HepG2 (cell line): Measurements from ENCODE around the gene CIAPIN1. TPM values are rescaled to one million over a fixed set of nuclear protein-coding genes. Genes with fewer than 3 reads are reported as not detected.

Experiments
- KDM5B ChIP-seq: sonication (generic); formaldehyde crosslinking; IDR thresholded peaks from 2 replicates; pipeline ENCODE4 v1.4.0; 2020; ENCODE audit warnings: missing genetic modification reagents, mild to moderate bottlenecking, borderline replicate concordance
- NFKB2 ChIP-seq: sonication (generic); formaldehyde crosslinking; IDR thresholded peaks from 2 replicates; pipeline ENCODE4 v1.4.0; 2020; ENCODE audit warnings: missing genetic modification reagents, borderline replicate concordance
- PCBP2 ChIP-seq: fragments of 200-400 bp; formaldehyde crosslinking; optimal IDR thresholded peaks from 2 replicates; pipeline ENCODE3; 2018; ENCODE audit warnings: low read length, low read depth; ENCODE audit not compliant: poor library complexity, severe bottlenecking
- SOX13 ChIP-seq, 3 experiments: fragments of 450-650 bp in 1 of 3; sonication (generic) in 1 of 3; formaldehyde crosslinking in 1 of 3; IDR thresholded peaks in 2 of 3; conservative IDR thresholded peaks in 1 of 3; 2 replicates each; pipeline versions ENCODE4 v1.5.0 to v1.6.1; 2016 to 2020; ENCODE audit warnings: antibody characterized with exemption in 1 of 3, mild to moderate bottlenecking in 1 of 3, missing compliant biosample characterization in 1 of 3, missing genetic modification reagents in 1 of 3, moderate library complexity in 1 of 3
- SRSF9 ChIP-seq: fragments of 200-400 bp; formaldehyde crosslinking; IDR thresholded peaks from 2 replicates; pipeline ENCODE4 v1.6.1; 2018; ENCODE audit warnings: borderline replicate concordance, mild to moderate bottlenecking, low read depth, low read length; ENCODE audit not compliant: insufficient read depth, poor library complexity, severe bottlenecking
- THAP7 ChIP-seq: sonication (generic); formaldehyde crosslinking; IDR thresholded peaks from 2 replicates; pipeline ENCODE4 v1.8.1; 2023; ENCODE audit warnings: mild to moderate bottlenecking, missing genetic modification reagents
- U2AF2 ChIP-seq: fragments of 200-400 bp; formaldehyde crosslinking; IDR thresholded peaks from 2 replicates; pipeline ENCODE4 v1.6.1; 2017; ENCODE audit warnings: low read depth, mild to moderate bottlenecking, low read length
- YEATS2 ChIP-seq: sonication (generic); formaldehyde crosslinking; IDR thresholded peaks from 2 replicates; pipeline ENCODE4 v1.4.0; 2020; ENCODE audit warnings: missing genetic modification reagents, borderline replicate concordance
- ZBTB33 ChIP-seq: sonication (generic); formaldehyde crosslinking; IDR thresholded peaks from 2 replicates; pipeline ENCODE4 v1.4.0; 2020; ENCODE audit warnings: missing genetic modification reagents
- ZFP37 ChIP-seq: sonication (generic); formaldehyde crosslinking; IDR thresholded peaks from 2 replicates; pipeline ENCODE4 v1.4.0; 2020; ENCODE audit warnings: missing genetic modification reagents, borderline replicate concordance
- ZNF646 ChIP-seq: sonication (generic); formaldehyde crosslinking; IDR thresholded peaks from 2 replicates; pipeline ENCODE4 v1.9.0; 2021; ENCODE audit warnings: mild to moderate bottlenecking, missing genetic modification reagents
- ZSCAN20 ChIP-seq: sonication (generic); formaldehyde crosslinking; IDR thresholded peaks from 2 replicates; pipeline ENCODE4 v1.4.0; 2020; ENCODE audit warnings: missing genetic modification reagents, mild to moderate bottlenecking, borderline replicate concordance
- polyA plus RNA-seq, 8 experiments: library from polyadenylated mRNA; depleted of rRNA in 3 of 8; stranded (reverse) in 7 of 8; unstranded in 1 of 8; fragments of >200 nt; fragmentation: Illumina TruSeq in 4 of 8; extraction: Trizol in 4 of 8; gene quantifications; 2 replicates each; pipeline versions ENCODE4 v1.2.1 to v1.2.3, GENCODE V29; 2011 to 2016; ENCODE audit warnings: low read depth in 4 of 8, missing spikeins in 1 of 8, mixed read lengths in 1 of 8; ENCODE audit not compliant: insufficient read depth in 1 of 8
- total RNA-seq, 5 experiments: library from RNA; depleted of rRNA; stranded (reverse); fragments of >200 nt; fragmentation: Illumina TruSeq; extraction: Trizol; gene quantifications; 2 replicates each; pipeline ENCODE4 v1.2.3, GENCODE V29; 2016; ENCODE audit warnings: low read depth in 1 of 5
- TF ChIP-seq, protein P1 (sequence below): sonication (generic); formaldehyde crosslinking; IDR thresholded peaks from 2 replicates; pipeline ENCODE4 v1.8.0; 2022; ENCODE audit warnings: low read depth, missing genetic modification reagents

The CIAPIN1 gene
- total and polyA plus RNA-seq, 2 of the 13 experiments (the other 11 are each of a cell fraction or from before 2014, with no cell fraction given): 69.3 to 89.7 TPM

- TF ChIP-seq SOX13 (IDR thresholded peaks at IDR 0.05) (0 out of 2 replicates have a peak, but pooled peaks have one; percentile 10), SOX13 (CRISPR knock-in tag; conservative IDR thresholded peaks at IDR 0.05 in 1 of 2, IDR thresholded peaks at IDR 0.05 in 1 of 2) (no peak; a peak in 1 of 4 replicates), SRSF9 (no peak), NFKB2 (peak; percentile 11; the same call in 1 of the 2 replicates), ZSCAN20 (CRISPR knock-in tag) (no peak), YEATS2 (CRISPR knock-in tag) (peak; percentile 34; the same call in 1 of the 2 replicates), PCBP2 (peak; percentile 95), ZFP37 (no peak), THAP7 (CRISPR knock-in tag) (no peak), U2AF2 (0 out of 2 replicates have a peak, but pooled peaks have one; percentile 61), ZNF646 (CRISPR knock-in tag) (no peak), ZBTB33 (CRISPR knock-in tag) (0 out of 2 replicates have a peak, but pooled peaks have one; percentile 25), KDM5B (CRISPR knock-in tag) (peak; percentile 11; the same call in 1 of the 2 replicates)
- TF ChIP-seq, protein P1, sequence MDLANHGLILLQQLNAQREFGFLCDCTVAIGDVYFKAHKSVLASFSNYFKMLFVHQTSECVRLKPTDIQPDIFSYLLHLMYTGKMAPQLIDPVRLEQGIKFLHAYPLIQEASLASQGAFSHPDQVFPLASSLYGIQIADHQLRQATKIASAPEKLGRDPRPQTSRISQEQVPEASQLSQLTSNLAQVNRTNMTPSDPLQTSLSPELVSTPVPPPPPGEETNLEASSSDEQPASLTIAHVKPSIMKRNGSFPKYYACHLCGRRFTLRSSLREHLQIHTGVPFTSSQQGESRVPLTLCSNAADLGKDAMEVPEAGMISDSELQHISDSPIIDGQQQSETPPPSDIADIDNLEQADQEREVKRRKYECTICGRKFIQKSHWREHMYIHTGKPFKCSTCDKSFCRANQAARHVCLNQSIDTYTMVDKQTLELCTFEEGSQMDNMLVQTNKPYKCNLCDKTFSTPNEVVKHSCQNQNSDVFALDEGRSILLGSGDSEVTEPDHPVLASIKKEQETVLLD (CRISPR knock-in tag): 0 out of 2 replicates have a peak, but pooled peaks have one; percentile 4
Measured at GRCh38 chr16:57479205-57479975, 32.2 kb upstream of the CIAPIN1 start (continued).
